Erythroblast (primary cell): ENCODE measurements around the gene MS4A15.

Experiments used
- GATA1 ChIP-seq: IDR thresholded peaks from 2 replicates; pipeline ENCODE4 v1.6.1; 2011; ENCODE audit warnings: low read depth, mild to moderate bottlenecking, control low read depth, low read length, moderate library complexity
- POLR2A ChIP-seq: IDR thresholded peaks from 2 replicates; pipeline ENCODE4 v1.6.1; 2011; ENCODE audit warnings: mild to moderate bottlenecking, low read length

- TF ChIP-seq POLR2A = no peak
- TF ChIP-seq GATA1 = no peak
Measured at GRCh38 chr11:60763692-60764369, 7.2 kb downstream of the MS4A15 start.
